IMR-90 (cell line): ENCODE results near the gene GNMT. TPM values are rescaled to one million over a fixed set of nuclear protein-coding genes. Genes with fewer than 3 reads are reported as not detected.

ENCODE experiments used
- ATAC-seq: fragments of 200-7000 bp; cut with Tn5 transposase; 2 replicates; pipeline ENCODE4 v1.9.1; 2020; ENCODE audit warnings: low read depth, mild to moderate bottlenecking, moderate library complexity
- BruUV-seq: library from RNA; stranded (reverse); fragments of 400-500 nt; replicated peaks from 2 replicates; lab custom pipeline; 2021; lab: Mats Ljungman, UMichigan
- CTCF ChIA-PET: fragments of 300-600 bp; formaldehyde crosslinking; extraction: SDS; loops from one replicate; lab custom pipeline; 2021; ENCODE audit warnings: antibody characterized with exemption; lab: Yijun Ruan, JAX
- POLR2A ChIA-PET: fragments of 300-600 bp; sonication (Branson Sonifier 250); formaldehyde crosslinking; loops from one replicate; lab custom pipeline; 2022; ENCODE audit warnings: antibody characterized with exemption; ENCODE audit not compliant: unreplicated experiment; lab: Charles Lee
- DNase-seq: peaks from one replicate; pipeline ENCODE4 v3.0.0; 2013
- H2AFZ ChIP-seq: replicated peaks from 2 replicates; pipeline ENCODE3; 2013; ENCODE audit warnings: low read length, mild to moderate bottlenecking; ENCODE audit not compliant: poor library complexity
- H2AK5ac ChIP-seq: 2 replicates; pipeline ENCODE4 v1.6.1; 2013; ENCODE audit warnings: low read depth, low read length, inconsistent platforms
- H2AK9ac ChIP-seq: replicated peaks from 2 replicates; pipeline ENCODE3; 2013; ENCODE audit warnings: mild to moderate bottlenecking, low read depth, low read length, moderate library complexity; ENCODE audit not compliant: poor library complexity
- H2BK120ac ChIP-seq: 2 replicates; pipeline ENCODE4 v1.6.1; 2013; ENCODE audit warnings: low read depth, low read length, inconsistent platforms
- H2BK15ac ChIP-seq: 3 replicates; pipeline ENCODE4 v1.6.1; 2013; ENCODE audit warnings: low read depth, low read length, inconsistent platforms
- H2BK20ac ChIP-seq: 2 replicates; pipeline ENCODE4 v1.6.1; 2013; ENCODE audit warnings: low read depth, mild to moderate bottlenecking, inconsistent platforms, low read length, moderate library complexity
- H2BK5ac ChIP-seq: 2 replicates; pipeline ENCODE4 v1.6.1; 2013; ENCODE audit warnings: mild to moderate bottlenecking, low read depth, low read length, inconsistent platforms; ENCODE audit not compliant: poor library complexity, severe bottlenecking
- H3K14ac ChIP-seq: replicated peaks from 2 replicates; pipeline ENCODE4 v1.6.1; 2013; ENCODE audit warnings: low read depth, low read length, inconsistent platforms
- H3K18ac ChIP-seq: 2 replicates; pipeline ENCODE4 v1.6.1; 2013; ENCODE audit warnings: low read depth, low read length, control low read depth
- H3K23ac ChIP-seq: 2 replicates; pipeline ENCODE4 v1.6.1; 2013; ENCODE audit warnings: low read depth, low read length, inconsistent platforms
- H3K27ac ChIP-seq: 2 replicates; pipeline ENCODE4 v1.5.1; 2013; ENCODE audit warnings: mild to moderate bottlenecking, control low read depth, low read length; ENCODE audit not compliant: insufficient read depth
- H3K27me3 ChIP-seq: 2 replicates; pipeline ENCODE4 v1.6.1; 2013; ENCODE audit warnings: low read length; ENCODE audit not compliant: control insufficient read depth, insufficient read depth
- H3K36me3 ChIP-seq: 2 replicates; pipeline ENCODE4 v1.6.1; 2013; ENCODE audit warnings: low read length, mixed read lengths; ENCODE audit not compliant: control insufficient read depth, insufficient read depth
- H3K4ac ChIP-seq: 2 replicates; pipeline ENCODE4 v1.6.1; 2013; ENCODE audit warnings: low read depth, low read length, inconsistent platforms
- H3K4me1 ChIP-seq: 2 replicates; pipeline ENCODE4 v1.6.1; 2013; ENCODE audit warnings: low read length, mixed read lengths; ENCODE audit not compliant: control insufficient read depth, insufficient read depth
- H3K4me2 ChIP-seq: 2 replicates; pipeline ENCODE4 v1.6.1; 2013; ENCODE audit warnings: low read depth, mild to moderate bottlenecking, control low read depth, low read length, moderate library complexity
- H3K4me3 ChIP-seq: 2 replicates; pipeline ENCODE4 v1.5.1; 2013; ENCODE audit warnings: low read depth, mild to moderate bottlenecking, control low read depth, low read length, moderate library complexity; ENCODE audit not compliant: insufficient read depth
- H3K56ac ChIP-seq: 2 replicates; pipeline ENCODE4 v1.6.1; 2013; ENCODE audit warnings: low read length, inconsistent platforms; ENCODE audit not compliant: insufficient read depth; ENCODE audit errors: extremely low read depth
- H3K79me1 ChIP-seq, 2 experiments: 2 replicates each; pipeline ENCODE4 v1.6.1; 2013; ENCODE audit warnings: low read length in 2 of 2, inconsistent platforms in 1 of 2, low read depth in 1 of 2
- H3K9ac ChIP-seq: 2 replicates; pipeline ENCODE4 v1.6.1; 2013; ENCODE audit warnings: low read depth, low read length, control low read depth
- H3K9me1 ChIP-seq: 2 replicates; pipeline ENCODE4 v1.6.1; 2013; ENCODE audit warnings: low read length, inconsistent platforms; ENCODE audit not compliant: insufficient read depth
- H3K9me3 ChIP-seq: 2 replicates; pipeline ENCODE4 v1.6.1; 2013; ENCODE audit warnings: low read length; ENCODE audit not compliant: control insufficient read depth, insufficient read depth
- H4K20me1 ChIP-seq: 2 replicates; pipeline ENCODE4 v1.6.1; 2013; ENCODE audit warnings: low read length, inconsistent platforms; ENCODE audit not compliant: insufficient read depth
- H4K5ac ChIP-seq: 2 replicates; pipeline ENCODE4 v1.6.1; 2013; ENCODE audit warnings: mild to moderate bottlenecking, low read depth, low read length, control low read depth
- H4K8ac ChIP-seq, 2 experiments: 2 replicates each; pipeline ENCODE4 v1.6.1; 2013; ENCODE audit warnings: low read depth in 2 of 2, low read length in 2 of 2, control low read depth in 1 of 2, inconsistent platforms in 1 of 2
- H4K91ac ChIP-seq: 2 replicates; pipeline ENCODE4 v1.6.1; 2013; ENCODE audit warnings: low read depth, low read length, inconsistent platforms; ENCODE audit not compliant: insufficient read depth
- FOS ChIP-seq: fragments of 150-350 bp; IDR thresholded peaks from 2 replicates; pipeline ENCODE4 v1.6.1; 2016; ENCODE audit warnings: low read depth, low read length
- POLR2A ChIP-seq: IDR thresholded peaks from 2 replicates; pipeline ENCODE4 v1.6.1; 2012; ENCODE audit warnings: mild to moderate bottlenecking, low read depth, low read length
- USF2 ChIP-seq: fragments of 150-350 bp; IDR thresholded peaks from 2 replicates; pipeline ENCODE4 v1.6.1; 2017; ENCODE audit warnings: mild to moderate bottlenecking, antibody characterized with exemption, low read length, low read depth
- WGBS, 2 experiments: methylation state at CpG; one replicate each; pipeline versions ENCODE4 v1.1.5 to v1.1.7; 2013; ENCODE audit warnings: missing lambda C conversion rate in 2 of 2; ENCODE audit not compliant: insufficient read length in 1 of 2; ENCODE audit errors: extremely low coverage in 2 of 2; 5-methylcytosine and 5-hydroxymethylcytosine counted together
- dilution Hi-C: fragments of 300-500 bp; cut with HindIII; formaldehyde crosslinking; loops from one replicate; pipeline ENCODE4 v1.14.3; 2018; ENCODE audit warnings: low sequenced_read_pairs; ENCODE audit not compliant: unreplicated experiment
- in situ Hi-C: fragments of 300-500 bp; cut with MboI; formaldehyde crosslinking; loops from 3 replicates; pipeline ENCODE4 v1.14.3; 2019; ENCODE audit warnings: low sequenced_read_pairs, inconsistent platforms, mixed read lengths
- intact Hi-C: fragments of 100-400 bp; cut with micrococcal nuclease; formaldehyde crosslinking; loops from 2 replicates; pipeline ENCODE4 v1.10.0; 2022
- polyA plus RNA-seq, 3 experiments: library from polyadenylated mRNA; depleted of rRNA; stranded (reverse); fragments of >200 nt; gene quantifications; 2 replicates each; pipeline ENCODE4 v1.2.3, GENCODE V29; 2012; ENCODE audit warnings: low replicate concordance in 1 of 3
- total RNA-seq: library from RNA; depleted of rRNA; stranded (reverse); fragments of >200 nt; gene quantifications from 2 replicates; pipeline ENCODE4 v1.2.3, GENCODE V29; 2012

The GNMT gene
- total and polyA plus RNA-seq, 2 of the 4 experiments (the other 2 are of a cell fraction): 0.36 TPM; not detected in 1

- no peak for DNase-seq
- H3K9me3 ChIP-seq: no peaks in the 10 kb centered on the region
- no peak overlapping the region for H3K14ac ChIP-seq
- POLR2A ChIA-PET: no interaction called here
- intact Hi-C loops: no loop called here
- CTCF ChIA-PET: no interaction called here
- in situ Hi-C loops: no loop called here
- H4K5ac ChIP-seq: no peak overlapping the region
- 100% methylated on average over 1 of the region's 12 CpGs; no CpG with 5 or more reads in 1 of the 2 experiments for WGBS, 2 experiments
- H4K8ac ChIP-seq: no peak overlapping the region
- no peak overlapping the region for H4K91ac ChIP-seq
- no peak overlapping the region for H3K4ac ChIP-seq
- no peak overlapping the region for H2BK5ac ChIP-seq
- BruUV-seq: no TSS peak
- no peak overlapping the region for H3K27ac ChIP-seq
- H2BK120ac ChIP-seq: no peak overlapping the region
- H2BK15ac ChIP-seq: no peak overlapping the region
- H2AK5ac ChIP-seq: no peak overlapping the region
- no peak overlapping the region for H3K9ac ChIP-seq
- no peak overlapping the region for H2AFZ ChIP-seq
- H4K20me1 ChIP-seq: peaks cover 9% of the 10 kb centered on the region; the same call in 1 of the 2 replicates
- no peaks in the 10 kb centered on the region for H3K27me3 ChIP-seq
- H3K4me1 ChIP-seq: peaks cover 18% of the 10 kb centered on the region
- H3K79me1 ChIP-seq: peaks cover 4 to 28% of the 10 kb centered on the region in 2 experiments; a peak in 3 of 4 replicates
- H3K18ac ChIP-seq: no peak overlapping the region
- ATAC-seq: no peak
- dilution Hi-C loops: no loop called here
- no peak for TF ChIP-seq FOS
- no peak for TF ChIP-seq USF2
- no peak for TF ChIP-seq POLR2A
- no peak overlapping the region for H3K56ac ChIP-seq
- no peak overlapping the region for H3K4me3 ChIP-seq
- H3K9me1 ChIP-seq: peaks cover 26% of the 10 kb centered on the region
- H3K4me2 ChIP-seq: no peak overlapping the region
- peaks cover 45% of the 10 kb centered on the region for H3K36me3 ChIP-seq
- H3K23ac ChIP-seq: no peak overlapping the region
- no peak overlapping the region for H2BK20ac ChIP-seq
- H2AK9ac ChIP-seq: no peak overlapping the region
Observed at GRCh38 chr6:42968126-42968701, 7.7 kb downstream of the GNMT start.
